22Rv1 (cell line): ENCODE data around the gene CYB561A3.

Experiments
- H3K27ac ChIP-seq: fragments of 450-650 bp; 2 replicates; pipeline ENCODE4 v1.5.1; 2017
- ZFX ChIP-seq: fragments of 450-650 bp; IDR thresholded peaks from 2 replicates; pipeline ENCODE4 v1.6.1; 2017; ENCODE audit warnings: antibody characterized with exemption, borderline replicate concordance
- TF ChIP-seq, protein P1 (sequence below): fragments of 450-650 bp; IDR thresholded peaks from 2 replicates; pipeline ENCODE4 v1.5.1; 2017; ENCODE audit warnings: mild to moderate bottlenecking

Gene CYB561A3, protein sequence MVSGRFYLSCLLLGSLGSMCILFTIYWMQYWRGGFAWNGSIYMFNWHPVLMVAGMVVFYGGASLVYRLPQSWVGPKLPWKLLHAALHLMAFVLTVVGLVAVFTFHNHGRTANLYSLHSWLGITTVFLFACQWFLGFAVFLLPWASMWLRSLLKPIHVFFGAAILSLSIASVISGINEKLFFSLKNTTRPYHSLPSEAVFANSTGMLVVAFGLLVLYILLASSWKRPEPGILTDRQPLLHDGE

DNA sequence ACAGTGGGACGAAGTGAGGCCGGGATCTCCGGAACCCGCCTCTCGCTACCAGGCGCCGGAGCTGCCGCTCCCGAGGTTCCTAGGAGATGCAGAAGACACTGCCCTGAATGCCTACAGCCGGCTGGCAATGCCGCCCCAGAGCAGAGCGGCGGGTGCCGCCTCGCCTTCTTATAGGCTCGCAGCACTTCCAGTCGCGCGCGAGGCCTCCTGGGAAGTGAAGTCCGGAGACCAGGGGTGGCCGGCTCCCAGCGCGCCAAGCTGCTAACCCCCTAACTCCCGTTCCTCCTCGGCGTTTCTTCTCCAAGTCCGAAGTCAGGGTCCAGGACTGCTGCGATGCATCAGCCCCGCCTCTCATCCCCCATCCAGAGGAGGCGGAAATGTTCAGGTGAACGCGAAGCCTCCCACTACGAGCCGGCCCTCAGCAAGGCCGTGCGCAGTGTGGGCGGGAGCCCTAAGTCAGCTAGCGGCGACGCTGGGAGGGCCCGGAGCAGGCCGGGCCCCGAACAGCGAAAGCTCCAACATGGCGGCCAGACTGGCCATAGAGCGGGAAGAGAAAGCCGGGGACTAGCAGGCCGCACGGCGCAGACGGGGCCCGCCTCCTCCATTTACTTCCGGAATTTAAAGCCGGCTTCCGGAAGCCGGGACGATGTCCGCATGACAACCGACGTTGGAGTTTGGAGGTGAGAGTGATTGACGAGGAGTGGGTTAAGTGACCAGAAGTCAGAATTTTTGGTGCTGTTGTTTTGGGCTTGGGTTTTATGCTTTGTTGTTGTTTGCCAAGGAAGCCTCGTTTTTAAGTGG lies at the start of gene CYB561A3, which contains the start of gene TMEM138:
CYB561A3 (minus strand) TSS at position 142 of the 801 bp plus-strand sequence. CDS start 5,169 bp downstream, outside the sequence.
TMEM138 (plus strand) TSS at position 634 of the 801 bp plus-strand sequence. CDS start 2,017 bp downstream, outside the sequence.
- H3K27ac ChIP-seq: peak within 1 kb of the TSS; percentile 98
- no peak for TF ChIP-seq ZFX
- TF ChIP-seq, protein P1, sequence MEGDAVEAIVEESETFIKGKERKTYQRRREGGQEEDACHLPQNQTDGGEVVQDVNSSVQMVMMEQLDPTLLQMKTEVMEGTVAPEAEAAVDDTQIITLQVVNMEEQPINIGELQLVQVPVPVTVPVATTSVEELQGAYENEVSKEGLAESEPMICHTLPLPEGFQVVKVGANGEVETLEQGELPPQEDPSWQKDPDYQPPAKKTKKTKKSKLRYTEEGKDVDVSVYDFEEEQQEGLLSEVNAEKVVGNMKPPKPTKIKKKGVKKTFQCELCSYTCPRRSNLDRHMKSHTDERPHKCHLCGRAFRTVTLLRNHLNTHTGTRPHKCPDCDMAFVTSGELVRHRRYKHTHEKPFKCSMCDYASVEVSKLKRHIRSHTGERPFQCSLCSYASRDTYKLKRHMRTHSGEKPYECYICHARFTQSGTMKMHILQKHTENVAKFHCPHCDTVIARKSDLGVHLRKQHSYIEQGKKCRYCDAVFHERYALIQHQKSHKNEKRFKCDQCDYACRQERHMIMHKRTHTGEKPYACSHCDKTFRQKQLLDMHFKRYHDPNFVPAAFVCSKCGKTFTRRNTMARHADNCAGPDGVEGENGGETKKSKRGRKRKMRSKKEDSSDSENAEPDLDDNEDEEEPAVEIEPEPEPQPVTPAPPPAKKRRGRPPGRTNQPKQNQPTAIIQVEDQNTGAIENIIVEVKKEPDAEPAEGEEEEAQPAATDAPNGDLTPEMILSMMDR: no peak

DNA sequence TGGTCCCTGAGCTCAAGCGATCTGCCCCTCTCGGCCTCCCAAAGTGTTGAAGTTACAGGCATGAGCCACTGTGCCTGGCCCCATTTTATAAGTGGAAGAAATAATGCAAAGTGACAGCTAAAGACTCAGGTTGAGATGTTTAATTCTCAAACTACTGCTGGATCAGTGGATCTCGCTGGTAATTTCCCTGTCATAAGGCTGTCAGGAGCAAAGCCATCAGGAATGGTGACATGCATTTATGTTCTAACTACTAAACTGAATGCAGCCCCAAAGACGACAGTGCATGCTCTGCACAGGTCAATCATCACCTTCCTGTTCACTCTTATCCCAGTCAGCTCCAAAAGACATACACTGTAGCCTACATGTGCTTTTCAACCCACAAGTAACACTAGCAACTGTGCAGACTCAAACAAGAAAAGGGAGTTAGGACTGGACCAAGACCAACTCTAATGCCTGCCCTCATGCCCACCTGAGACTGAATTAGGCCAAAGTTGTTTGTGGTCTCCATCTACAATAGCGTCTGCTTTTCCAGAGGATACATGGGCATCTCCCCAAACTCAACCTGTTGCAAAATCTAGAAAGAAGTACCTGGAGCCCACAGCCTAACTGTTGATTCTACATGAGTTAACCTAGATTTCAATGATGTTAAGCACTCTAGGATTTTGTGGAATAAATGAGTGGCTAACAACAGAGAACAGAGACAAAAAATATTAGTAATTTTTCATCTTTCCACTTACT lies 45.5 kb upstream of the CYB561A3 start:
- TF ChIP-seq, protein P1: no peak
- TF ChIP-seq ZFX: no peak
- no peak overlapping the region for H3K27ac ChIP-seq

DNA sequence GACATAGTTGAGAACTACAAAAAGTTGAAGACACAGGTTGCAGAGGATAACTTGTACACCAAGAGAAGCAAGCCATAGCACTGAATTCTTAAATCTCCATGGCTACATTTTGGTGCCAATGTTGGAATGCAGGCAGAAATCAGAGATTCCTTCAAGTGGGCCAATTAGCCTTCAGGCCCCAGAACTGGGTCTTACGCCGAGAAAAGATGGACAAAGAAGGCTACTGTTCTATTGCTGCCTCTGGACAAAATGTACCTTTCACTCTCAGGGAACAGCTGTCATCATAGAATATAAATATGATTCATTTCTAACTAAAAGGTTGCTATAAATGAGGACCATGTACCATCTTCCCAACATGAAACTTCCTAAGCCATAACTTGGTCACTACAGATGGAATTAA lies 44.4 kb upstream of the CYB561A3 start:
- no peak overlapping the region for H3K27ac ChIP-seq
- TF ChIP-seq ZFX: no peak
- TF ChIP-seq, protein P1: no peak

DNA sequence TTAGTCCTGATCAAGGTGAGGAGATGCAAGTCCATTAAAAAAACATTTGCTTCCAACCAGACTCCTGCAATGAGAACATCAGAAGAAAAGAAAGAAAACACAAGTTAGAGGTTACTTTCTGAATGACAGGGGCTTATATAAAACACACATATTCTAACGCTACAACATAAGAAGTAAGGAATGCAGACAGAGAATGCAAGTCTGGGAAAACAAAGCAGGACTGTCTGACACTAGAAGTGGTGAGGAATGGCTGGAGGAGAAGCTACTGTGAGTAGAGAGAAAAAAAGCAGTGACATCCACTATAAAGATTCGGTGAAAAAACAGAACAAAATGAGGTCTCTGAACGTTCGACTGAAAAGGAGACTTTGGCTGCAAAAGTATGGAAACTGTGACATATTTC lies 43.0 kb upstream of the CYB561A3 start:
- TF ChIP-seq ZFX: no peak
- TF ChIP-seq, protein P1: no peak

DNA sequence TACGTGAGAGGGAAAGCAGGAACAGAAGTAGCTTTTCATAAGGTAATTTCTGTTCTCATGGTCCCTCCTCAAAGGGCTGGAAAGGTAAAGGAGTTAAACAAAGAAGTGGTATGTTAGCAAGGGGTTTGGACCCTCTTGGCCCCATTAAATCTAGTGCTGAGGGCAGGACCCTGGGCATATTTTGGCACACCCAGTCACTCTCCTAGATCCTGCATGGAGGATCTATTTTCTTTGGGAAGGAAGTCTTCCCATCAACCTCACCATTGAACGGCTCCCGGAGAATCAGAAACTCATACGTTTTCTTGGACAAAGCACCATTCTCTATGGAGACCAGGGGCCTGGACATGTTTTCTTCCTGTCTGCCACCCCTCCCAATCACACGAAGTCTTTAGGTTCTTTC lies 42.4 kb upstream of the CYB561A3 start:
- H3K27ac ChIP-seq: no peak overlapping the region
- TF ChIP-seq, protein P1: no peak
- no peak for TF ChIP-seq ZFX

More for the DNA sequence above, 43.0 kb upstream of the CYB561A3 start:
- H3K27ac ChIP-seq: no peak overlapping the region

DNA sequence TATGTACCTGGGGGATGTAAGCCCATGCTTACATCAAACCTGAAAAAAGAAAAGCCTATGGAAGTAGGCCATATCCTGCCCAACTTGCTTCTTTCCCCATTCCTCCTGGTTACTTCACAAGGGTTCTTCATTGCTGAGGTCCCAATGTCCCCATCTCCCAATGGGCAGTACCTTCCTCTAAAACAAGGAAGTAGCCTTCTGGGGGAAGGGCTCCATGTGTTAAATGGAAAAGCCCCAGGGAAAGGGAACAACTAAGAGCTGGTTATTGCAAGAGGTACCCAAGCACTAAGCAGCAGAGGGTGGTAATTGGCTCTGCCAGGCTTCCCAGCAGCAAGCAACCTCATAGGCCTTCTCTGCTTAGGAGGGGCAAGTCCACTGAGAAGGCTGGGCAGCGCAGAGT lies 42.0 kb upstream of the CYB561A3 start:
- H3K27ac ChIP-seq: no peak overlapping the region
- TF ChIP-seq, protein P1: no peak
- TF ChIP-seq ZFX: no peak
